Endothelial cell of umbilical vein (primary cell): ENCODE data around the gene RGS2. TPM values are rescaled to one million over a fixed set of nuclear protein-coding genes. Genes with fewer than 3 reads are reported as not detected.

Experiments
- BruUV-seq: library from RNA; stranded (reverse); fragments of 400-500 nt; replicated peaks from 2 replicates; lab custom pipeline; 2021; lab: Mats Ljungman, UMichigan
- CTCF ChIA-PET: fragments of 300-600, 350-600 bp; sonication (Branson Sonifier 250); formaldehyde crosslinking; loops from one replicate; lab custom pipeline; 2021; ENCODE audit warnings: antibody characterized with exemption, inconsistent platforms; lab: Charles Lee
- POLR2A ChIA-PET: fragments of 300-600, 350-600 bp; sonication (Branson Sonifier 250); formaldehyde crosslinking; loops from one replicate; lab custom pipeline; 2021; ENCODE audit warnings: antibody characterized with exemption, inconsistent platforms; lab: Charles Lee
- DNase-seq: peaks from one replicate; pipeline ENCODE4 v3.0.0-alpha.2; 2011; ENCODE audit warnings: low read depth, low spot score
- FAIRE-seq: peaks from 2 replicates; lab custom pipeline; 2011; peaks lifted over from hg19 to GRCh38; lab: Jason Lieb, UNC
- H2AFZ ChIP-seq: 2 replicates; pipeline ENCODE4 v1.6.0; 2012; ENCODE audit warnings: low read depth, low read length, control low read depth, inconsistent platforms
- H3K27ac ChIP-seq: 2 replicates; pipeline ENCODE4 v1.5.1; 2011; ENCODE audit warnings: low read depth, mild to moderate bottlenecking, control low read depth, low read length, moderate library complexity; ENCODE audit not compliant: insufficient read depth
- H3K27me3 ChIP-seq, 2 experiments: 2 replicates each; pipeline versions ENCODE4 v1.6.0 to v1.6.1; 2011; ENCODE audit warnings: low read length in 2 of 2, mixed read lengths in 1 of 2; ENCODE audit not compliant: control insufficient read depth in 2 of 2, insufficient read depth in 2 of 2
- H3K36me3 ChIP-seq, 2 experiments: 2 replicates in 1 of 2; 3 replicates in 1 of 2; pipeline ENCODE4 v1.5.1; 2011; ENCODE audit warnings: low read length in 2 of 2, mild to moderate bottlenecking in 1 of 2, moderate library complexity in 1 of 2; ENCODE audit not compliant: control insufficient read depth in 2 of 2, insufficient read depth in 2 of 2; ENCODE audit errors: extremely low read depth in 1 of 2
- H3K4me1 ChIP-seq: 3 replicates; pipeline ENCODE4 v1.5.1; 2011; ENCODE audit warnings: mild to moderate bottlenecking, low read length; ENCODE audit not compliant: control insufficient read depth, insufficient read depth; ENCODE audit errors: extremely low read depth
- H3K4me2 ChIP-seq: 2 replicates; pipeline ENCODE4 v1.6.1; 2011; ENCODE audit warnings: low read length, control low read depth, mixed read lengths; ENCODE audit not compliant: insufficient read depth
- H3K4me3 ChIP-seq, 3 experiments: fragments of 200-600 bp in 1 of 3; sonication (generic), shearing (Covaris generic) in 1 of 3; replicated peaks in 1 of 3; 2 replicates each; pipeline ENCODE4 v1.5.1; 2011 to 2016; ENCODE audit warnings: control low read depth in 3 of 3, low read length in 3 of 3, mild to moderate bottlenecking in 2 of 3, inconsistent platforms in 1 of 3, low read depth in 1 of 3, moderate library complexity in 1 of 3; ENCODE audit not compliant: insufficient read depth in 1 of 3
- H3K79me2 ChIP-seq: 2 replicates; pipeline ENCODE4 v1.6.0; 2012; ENCODE audit warnings: low read length, inconsistent platforms; ENCODE audit not compliant: control insufficient read depth, insufficient read depth
- H3K9ac ChIP-seq: replicated peaks from 2 replicates; pipeline ENCODE3; 2011; ENCODE audit warnings: low read length, control low read depth; ENCODE audit not compliant: insufficient read depth; ENCODE audit errors: extremely low read depth
- H3K9me1 ChIP-seq: replicated peaks from 3 replicates; pipeline ENCODE4 v1.6.0; 2011; ENCODE audit warnings: mild to moderate bottlenecking, low read length; ENCODE audit not compliant: control insufficient read depth, insufficient read depth; ENCODE audit errors: extremely low read depth
- H3K9me3 ChIP-seq: replicated peaks from 2 replicates; pipeline ENCODE4 v1.5.1; 2012; ENCODE audit warnings: low read length, inconsistent platforms; ENCODE audit not compliant: control insufficient read depth, insufficient read depth
- H4K20me1 ChIP-seq: replicated peaks from 2 replicates; pipeline ENCODE3; 2011; ENCODE audit warnings: mild to moderate bottlenecking, low read length; ENCODE audit not compliant: control insufficient read depth, insufficient read depth; ENCODE audit errors: extremely low read depth
- CTCF ChIP-seq, 2 donors: IDR thresholded peaks; 1 replicate in 1 of 2; 2 replicates in 1 of 2; pipeline ENCODE4 v1.5.1; 2011; ENCODE audit warnings: low read length in 2 of 2, mild to moderate bottlenecking in 2 of 2, moderate library complexity in 2 of 2, control low read depth in 1 of 2, inconsistent platforms in 1 of 2, low read depth in 1 of 2; ENCODE audit not compliant: insufficient read depth in 1 of 2; ENCODE audit errors: extremely low read depth in 1 of 2
- EZH2 ChIP-seq: IDR thresholded peaks from 2 replicates; pipeline ENCODE4 v1.6.1; 2012; ENCODE audit warnings: borderline replicate concordance, low read depth, mild to moderate bottlenecking, moderate library complexity, low read length, inconsistent platforms; ENCODE audit not compliant: severe bottlenecking
- FOS ChIP-seq: IDR thresholded peaks from 2 replicates; pipeline ENCODE4 v1.6.1; 2011; ENCODE audit warnings: mild to moderate bottlenecking, low read length, moderate library complexity, borderline replicate concordance; ENCODE audit not compliant: insufficient read depth
- GATA2 ChIP-seq: IDR thresholded peaks from 2 replicates; pipeline ENCODE4 v1.7.0; 2011; ENCODE audit warnings: low read depth, mild to moderate bottlenecking, moderate library complexity, mixed read lengths, low read length; ENCODE audit not compliant: insufficient read length, insufficient read depth
- JUN ChIP-seq: IDR thresholded peaks from 2 replicates; pipeline ENCODE4 v1.6.1; 2011; ENCODE audit warnings: borderline replicate concordance, low read depth; ENCODE audit not compliant: insufficient read length, insufficient read depth
- MAX ChIP-seq: IDR thresholded peaks from 2 replicates; pipeline ENCODE4 v1.6.1; 2011; ENCODE audit not compliant: insufficient read depth, insufficient read length
- MYC ChIP-seq: IDR thresholded peaks from one replicate; pipeline ENCODE4 v1.6.1; 2011; ENCODE audit warnings: mild to moderate bottlenecking, low read depth, low read length
- POLR2A ChIP-seq: IDR thresholded peaks from 2 replicates; pipeline ENCODE4 v1.6.1; 2012; ENCODE audit warnings: low read depth, mild to moderate bottlenecking, control low read depth, low read length
- POLR2AphosphoS5 ChIP-seq: IDR thresholded peaks from 2 replicates; pipeline ENCODE4 v1.6.1; 2012; ENCODE audit warnings: low read depth, mild to moderate bottlenecking, control low read depth, low read length, moderate library complexity; ENCODE audit not compliant: insufficient read depth
- dilution Hi-C: fragments of 300-500 bp; cut with MboI; formaldehyde crosslinking; loops from one replicate; pipeline ENCODE4 v1.15.0; 2019; ENCODE audit warnings: low sequenced_read_pairs; ENCODE audit not compliant: extremely low pct_ligation_motif_present
- intact Hi-C: fragments of 100-400 bp; cut with micrococcal nuclease; formaldehyde crosslinking; loops from one replicate; pipeline ENCODE4 v1.10.0; 2022
- polyA plus RNA-seq, 4 experiments: library from polyadenylated mRNA; depleted of rRNA in 3 of 4; stranded (reverse) in 3 of 4; unstranded in 1 of 4; fragments of >200 nt; gene quantifications; 2 replicates each; pipeline versions ENCODE4 v1.2.1 to v1.2.3, GENCODE V29; 2011 to 2012; ENCODE audit warnings: missing spikeins in 1 of 4
- total RNA-seq: library from RNA; stranded (reverse); gene quantifications from 2 replicates; pipeline ENCODE4 v1.2.3, GENCODE V29; 2021

The RGS2 gene
- total and polyA plus RNA-seq, 2 donors (not counting 3 experiments of a cell fraction or from before 2014, with no cell fraction given): 6.1 to 9.1 TPM

GRCh38 chr1:192771341-192771740, 37.5 kb upstream of the RGS2 start:
- ChIA-PET POLR2A (no interaction called here), CTCF (interaction anchor here (1.1 kb wide), 1 partner anchor 14 kb away, joined by 4 read pairs; no protein-coding TSS in a partner anchor)
- intact Hi-C loops: no loop called here
- H3K4me2 ChIP-seq: no peak overlapping the region
- FAIRE-seq (no peak), DNase-seq (no peak)
- H3K27me3 ChIP-seq: no peaks in the 10 kb centered on the region
- no TSS peak for BruUV-seq
- H3K4me3 ChIP-seq: no peak overlapping the region
- H3K9ac ChIP-seq: no peak overlapping the region
- H2AFZ ChIP-seq: no peak overlapping the region
- dilution Hi-C loops: no loop called here
- H3K9me1 ChIP-seq: no peaks in the 10 kb centered on the region
- TF ChIP-seq POLR2A (no peak), GATA2 (no peak), CTCF (IDR thresholded peaks at IDR 0.05; ENCODE audit: extremely low read depth in 1 of 2, insufficient read depth in 1 of 2, low read depth in 1 of 2, low read length in 2 of 2) (no peak)
- H3K36me3 ChIP-seq: no peaks in the 10 kb centered on the region
- no peaks in the 10 kb centered on the region for H3K9me3 ChIP-seq
- no peaks in the 10 kb centered on the region for H4K20me1 ChIP-seq
- H3K4me1 ChIP-seq: no peaks in the 10 kb centered on the region
- no peaks in the 10 kb centered on the region for H3K79me2 ChIP-seq
- H3K27ac ChIP-seq: no peak overlapping the region

- Histone ChIP-seq H3K9me1 (no peaks in the 10 kb centered on the region), H3K9ac (no peak overlapping the region), H3K4me3 (no peak overlapping the region), H3K9me3 (no peaks in the 10 kb centered on the region), H3K27ac (no peak overlapping the region), H3K79me2 (no peaks in the 10 kb centered on the region), H3K36me3 (no peaks in the 10 kb centered on the region), H3K27me3 (no peaks in the 10 kb centered on the region), H3K4me2 (no peak overlapping the region), H4K20me1 (no peaks in the 10 kb centered on the region), H2AFZ (no peak overlapping the region), H3K4me1 (no peaks in the 10 kb centered on the region)
- dilution Hi-C loops: no loop called here
- DNase-seq: no peak
- TF ChIP-seq EZH2 (no peak), POLR2AphosphoS5 (no peak), JUN (no peak), POLR2A (no peak), MAX (no peak), CTCF (IDR thresholded peaks at IDR 0.05; ENCODE audit: extremely low read depth in 1 of 2, insufficient read depth in 1 of 2, low read depth in 1 of 2, low read length in 2 of 2) (no peak), MYC (no peak), GATA2 (no peak), FOS (no peak)
- no TSS peak for BruUV-seq
- intact Hi-C loops: no loop called here
- FAIRE-seq: no peak
- CTCF ChIA-PET: no interaction called here
- POLR2A ChIA-PET: no interaction called here
Observed at GRCh38 chr1:192775631-192776030, 33.2 kb upstream of the RGS2 start.
